Neural crest cell (in vitro differentiated cells): ENCODE results near the gene TIFAB. TPM values are rescaled to one million over a fixed set of nuclear protein-coding genes. Genes with fewer than 3 reads are reported as not detected.

Experiments used
- DNase-seq: peaks from one replicate; pipeline ENCODE4 v3.0.0; 2021; ENCODE audit warnings: low read depth, mixed read lengths, low spot score
- H3K27ac Mint-ChIP-seq: one replicate; pipeline ENCODE4 v1.8.0; 2021; ENCODE audit warnings: mild to moderate bottlenecking, mixed read lengths; ENCODE audit not compliant: unreplicated experiment
- H3K27me3 Mint-ChIP-seq: 2 replicates; pipeline ENCODE4 v1.8.0; 2021; ENCODE audit warnings: low read depth, mild to moderate bottlenecking, mixed read lengths
- H3K36me3 Mint-ChIP-seq: 2 replicates; pipeline ENCODE4 v1.8.0; 2021; ENCODE audit warnings: low read depth, mild to moderate bottlenecking, mixed read lengths
- H3K4me1 Mint-ChIP-seq: 2 replicates; pipeline ENCODE4 v1.8.0; 2021; ENCODE audit warnings: mixed read lengths
- H3K4me3 Mint-ChIP-seq: one replicate; pipeline ENCODE4 v1.8.0; 2021; ENCODE audit warnings: mild to moderate bottlenecking, mixed read lengths
- H3K9me3 Mint-ChIP-seq: 2 replicates; pipeline ENCODE4 v1.8.0; 2021; ENCODE audit warnings: mixed read lengths
- total RNA-seq: library from RNA; stranded (reverse); gene quantifications from 2 replicates; pipeline ENCODE4 v1.2.1, GENCODE V29; 2021
- TF ChIP-seq, protein P1 (sequence below): fragments of 200-600 bp; sonication (generic); conservative IDR thresholded peaks from 2 replicates; pipeline ENCODE4 v1.5.0; 2021; ENCODE audit warnings: antibody characterized with exemption, mild to moderate bottlenecking

Gene TIFAB
- total RNA-seq, 1 donor from 2014 or later, result not detected

DNA sequence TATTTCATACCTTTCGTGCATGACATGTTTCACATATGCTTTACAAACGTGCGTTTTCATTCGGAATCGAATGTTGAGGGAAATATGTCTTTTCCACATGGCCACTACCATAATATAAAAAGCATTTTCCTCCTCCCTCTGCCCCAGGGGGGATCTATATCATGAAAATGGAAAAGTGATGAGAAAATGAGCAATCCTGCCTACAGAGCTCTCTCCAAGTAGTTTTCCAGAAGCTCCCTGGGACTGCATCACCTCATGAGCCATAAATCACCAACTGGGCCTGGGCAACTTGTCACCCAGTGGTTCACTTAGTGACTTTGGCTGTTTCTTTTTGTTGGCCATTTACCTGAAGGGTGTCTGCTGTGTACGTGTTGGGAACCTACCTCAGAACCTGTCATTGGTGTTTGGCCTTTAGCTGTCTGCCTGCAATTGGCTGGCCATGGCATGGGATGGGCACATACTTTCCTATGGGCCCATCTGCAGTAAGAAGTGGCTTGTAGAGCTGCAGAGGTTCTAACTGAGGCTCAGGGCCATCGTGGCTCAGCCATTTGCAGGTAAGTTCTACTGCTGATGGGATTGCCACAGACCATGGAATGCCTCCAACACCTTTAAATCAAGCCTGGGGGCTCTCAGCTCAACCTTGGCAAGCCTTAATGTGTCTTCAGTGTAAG lies 9.5 kb upstream of the TIFAB start:
- Mint-ChIP-seq H3K27me3 (peaks cover 91% of the 10 kb centered on the region), H3K36me3 (no peaks in the 10 kb centered on the region), H3K4me3 (no peak overlapping the region), H3K4me1 (peaks cover 10% of the 10 kb centered on the region), H3K9me3 (no peaks in the 10 kb centered on the region), H3K27ac (no peak overlapping the region)
- TF ChIP-seq, protein P1, sequence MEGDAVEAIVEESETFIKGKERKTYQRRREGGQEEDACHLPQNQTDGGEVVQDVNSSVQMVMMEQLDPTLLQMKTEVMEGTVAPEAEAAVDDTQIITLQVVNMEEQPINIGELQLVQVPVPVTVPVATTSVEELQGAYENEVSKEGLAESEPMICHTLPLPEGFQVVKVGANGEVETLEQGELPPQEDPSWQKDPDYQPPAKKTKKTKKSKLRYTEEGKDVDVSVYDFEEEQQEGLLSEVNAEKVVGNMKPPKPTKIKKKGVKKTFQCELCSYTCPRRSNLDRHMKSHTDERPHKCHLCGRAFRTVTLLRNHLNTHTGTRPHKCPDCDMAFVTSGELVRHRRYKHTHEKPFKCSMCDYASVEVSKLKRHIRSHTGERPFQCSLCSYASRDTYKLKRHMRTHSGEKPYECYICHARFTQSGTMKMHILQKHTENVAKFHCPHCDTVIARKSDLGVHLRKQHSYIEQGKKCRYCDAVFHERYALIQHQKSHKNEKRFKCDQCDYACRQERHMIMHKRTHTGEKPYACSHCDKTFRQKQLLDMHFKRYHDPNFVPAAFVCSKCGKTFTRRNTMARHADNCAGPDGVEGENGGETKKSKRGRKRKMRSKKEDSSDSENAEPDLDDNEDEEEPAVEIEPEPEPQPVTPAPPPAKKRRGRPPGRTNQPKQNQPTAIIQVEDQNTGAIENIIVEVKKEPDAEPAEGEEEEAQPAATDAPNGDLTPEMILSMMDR, result no peak
- DNase-seq, result no peak

DNA sequence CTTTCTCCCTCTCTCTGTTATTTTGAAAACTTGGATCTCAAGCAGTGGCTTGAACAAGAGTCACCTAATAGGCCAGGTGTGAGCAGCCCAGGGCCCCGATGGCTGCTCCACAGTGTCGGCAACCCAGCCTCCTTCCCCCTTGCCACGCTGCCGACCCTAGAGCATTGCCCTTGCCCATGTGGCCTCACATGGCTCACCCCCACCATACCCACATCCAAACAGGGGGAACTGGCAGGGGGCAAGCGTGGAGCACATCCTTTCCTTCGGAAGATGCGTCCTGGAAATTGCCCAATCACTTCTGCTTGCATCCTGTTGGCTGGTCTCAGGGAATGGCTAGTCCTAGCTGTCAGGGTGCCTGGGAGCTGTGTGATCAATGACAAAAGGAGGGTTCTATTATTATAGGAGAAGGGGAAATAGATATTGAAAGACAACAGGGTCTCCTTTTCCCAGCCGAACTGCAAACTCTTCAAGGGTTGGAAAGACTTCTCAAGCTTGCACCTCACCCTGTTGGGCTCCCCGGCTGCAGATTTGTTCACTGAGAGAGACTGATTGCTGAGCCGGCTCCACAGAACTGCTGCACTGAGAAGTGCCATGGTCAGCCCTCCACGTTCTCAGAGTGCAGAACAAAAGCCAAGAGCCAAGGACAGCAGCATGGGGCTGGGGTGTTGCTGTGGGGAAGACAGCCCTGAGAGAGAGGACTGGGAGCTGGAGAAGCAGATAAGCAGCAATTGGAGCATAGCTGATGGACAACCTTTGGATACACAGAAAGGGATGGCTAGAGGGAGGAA lies 8.3 kb upstream of the TIFAB start:
- no peak for DNase-seq
- Mint-ChIP-seq H3K4me1 (peaks cover 4% of the 10 kb centered on the region), H3K4me3 (no peak overlapping the region), H3K27ac (no peak overlapping the region), H3K9me3 (no peaks in the 10 kb centered on the region), H3K27me3 (peaks cover 88% of the 10 kb centered on the region), H3K36me3 (no peaks in the 10 kb centered on the region)
- TF ChIP-seq, protein P1, result no peak

DNA sequence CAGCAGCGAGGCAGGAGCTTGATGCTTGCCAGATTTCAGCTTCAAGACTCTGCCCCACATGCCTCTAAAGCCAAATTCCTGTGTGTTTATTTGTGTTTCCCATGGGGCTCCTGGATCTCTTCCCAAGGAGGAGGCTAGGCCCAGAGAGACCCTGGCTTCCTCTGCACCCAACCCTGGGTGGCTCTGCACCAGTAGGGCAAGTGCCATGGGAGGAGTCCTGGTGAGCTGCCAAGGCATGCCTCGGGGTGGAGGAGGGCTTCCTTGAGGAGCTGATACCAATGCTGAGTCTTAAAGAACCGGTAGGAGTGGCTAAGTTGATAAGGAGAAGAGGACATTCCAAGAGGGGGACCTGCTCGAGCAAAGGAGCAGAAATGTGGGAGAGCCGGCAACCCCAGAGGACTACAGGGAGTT lies 6.8 kb upstream of the TIFAB start:
- no peaks in the 10 kb centered on the region for H3K36me3 Mint-ChIP-seq
- TF ChIP-seq, protein P1, result no peak
- H3K9me3 Mint-ChIP-seq, result no peaks in the 10 kb centered on the region
- H3K4me3 Mint-ChIP-seq, result no peak overlapping the region
- peaks cover 4% of the 10 kb centered on the region for H3K4me1 Mint-ChIP-seq
- H3K27me3 Mint-ChIP-seq, result peaks cover 85% of the 10 kb centered on the region
- H3K27ac Mint-ChIP-seq, result no peak overlapping the region
- no peak for DNase-seq

DNA sequence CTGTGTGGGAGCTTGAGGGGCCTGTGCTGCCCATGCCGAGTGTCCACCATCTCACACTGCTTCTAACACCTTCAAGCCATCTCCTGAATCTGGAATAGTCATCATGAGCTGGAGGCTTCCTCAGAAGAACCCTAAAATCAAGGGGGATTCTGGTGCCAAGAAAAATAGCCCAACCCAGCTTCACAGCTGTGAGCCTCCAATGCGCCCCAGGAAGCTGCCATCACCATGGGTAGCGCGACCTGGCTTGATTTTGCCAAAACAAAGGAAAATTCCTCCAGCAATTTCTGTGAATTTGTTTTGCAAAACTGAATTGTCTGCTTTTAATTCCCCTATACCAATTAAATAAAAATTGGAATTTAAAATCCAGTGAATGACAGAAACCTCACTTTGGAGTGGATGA lies 6.2 kb upstream of the TIFAB start:
- H3K9me3 Mint-ChIP-seq, result no peaks in the 10 kb centered on the region
- no peak overlapping the region for H3K4me3 Mint-ChIP-seq
- DNase-seq, result no peak
- no peak overlapping the region for H3K27ac Mint-ChIP-seq
- H3K4me1 Mint-ChIP-seq, result peaks cover 4% of the 10 kb centered on the region
- H3K36me3 Mint-ChIP-seq, result no peaks in the 10 kb centered on the region
- peaks cover 82% of the 10 kb centered on the region for H3K27me3 Mint-ChIP-seq
- TF ChIP-seq, protein P1, result no peak

DNA sequence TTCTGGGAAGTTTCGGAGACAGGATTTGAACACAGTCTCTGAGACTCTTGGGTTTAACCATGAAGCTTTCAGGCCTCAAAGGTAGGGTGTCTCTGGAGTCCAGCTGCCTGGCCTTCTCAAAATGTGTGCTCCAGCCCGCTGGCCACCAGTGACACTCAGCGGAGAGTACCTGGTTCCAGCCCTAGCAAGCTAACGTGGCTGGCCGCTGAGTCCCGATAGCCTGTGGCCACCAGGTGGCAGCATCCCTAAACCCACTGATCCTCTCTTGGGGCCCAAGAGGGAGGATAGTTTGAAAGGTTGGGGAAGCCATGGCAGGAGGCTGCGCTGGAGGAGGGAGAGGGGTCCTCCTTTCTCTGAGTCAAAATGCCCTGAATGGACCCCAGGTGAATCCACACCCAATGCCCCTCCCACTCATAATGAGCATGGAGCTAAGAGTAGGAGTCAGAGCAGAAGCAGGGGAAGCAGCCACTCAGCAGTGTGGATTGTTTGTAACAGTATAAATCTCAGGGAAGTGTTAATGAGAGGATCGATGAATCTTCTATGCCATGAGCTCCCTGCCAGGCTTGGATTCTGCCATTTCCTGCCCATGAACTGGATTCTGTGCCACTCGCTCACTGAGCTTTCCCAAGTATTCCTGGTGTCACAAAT lies 5.4 kb upstream of the TIFAB start:
- Mint-ChIP-seq H3K4me3 (no peak overlapping the region), H3K9me3 (no peaks in the 10 kb centered on the region), H3K27ac (no peak overlapping the region), H3K27me3 (peaks cover 79% of the 10 kb centered on the region), H3K36me3 (no peaks in the 10 kb centered on the region), H3K4me1 (peaks cover 3% of the 10 kb centered on the region)
- TF ChIP-seq, protein P1, result peak; percentile 86
- DNase-seq, result peak; percentile 68
